C4-2B (cell line): ENCODE data around the gene DZIP3.
"Not testable (repeated sequence)": the region's sequence is repeated elsewhere in the genome, so short reads cannot be mapped to it uniquely, and the experiment has no call there.

Source experiments
- H3K27ac ChIP-seq: fragments of 450-650 bp; 2 replicates; pipeline ENCODE4 v1.5.1; 2017
- ZFX ChIP-seq: fragments of 450-650 bp; IDR thresholded peaks from 2 replicates; pipeline ENCODE4 v1.6.1; 2017
- TF ChIP-seq, protein P1 (sequence below): fragments of 450-650 bp; conservative IDR thresholded peaks from 2 replicates; pipeline ENCODE4 v1.5.1; 2017; ENCODE audit warnings: mild to moderate bottlenecking

Gene DZIP3

DNA sequence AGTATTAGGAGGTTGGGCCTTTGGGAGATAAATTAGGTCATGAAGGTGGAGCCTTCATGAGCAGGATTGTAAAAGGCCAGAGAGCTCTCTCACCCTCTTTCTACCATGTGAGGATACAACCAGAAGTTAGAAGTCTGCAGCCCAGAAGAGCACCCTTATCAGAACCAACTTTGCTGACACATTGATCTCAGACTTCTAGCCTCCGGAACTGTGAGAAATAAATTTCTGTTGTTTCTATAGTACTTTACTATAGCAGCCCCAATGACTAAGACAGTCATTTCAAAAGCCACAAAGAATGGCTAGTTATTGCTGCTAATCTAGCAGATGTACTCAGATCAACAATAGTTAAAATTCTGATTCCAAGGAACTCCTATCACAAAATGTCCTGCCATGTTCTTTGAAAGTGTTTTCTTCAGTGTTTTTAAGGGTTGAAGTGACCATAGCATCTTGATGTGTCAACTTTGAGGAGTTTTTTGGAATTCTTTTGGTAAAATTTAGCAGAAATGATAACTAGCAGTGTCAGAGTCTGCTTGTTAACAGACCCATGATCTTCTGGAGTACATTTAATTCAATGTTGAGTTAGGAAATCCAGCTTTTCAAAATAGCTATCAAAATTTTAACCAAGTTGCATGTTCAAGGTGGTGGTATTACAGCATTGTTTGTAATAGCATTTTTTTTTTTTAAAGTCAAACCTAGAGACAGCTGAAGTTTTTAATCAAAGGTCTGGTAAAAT is 10.3 kb downstream of the DZIP3 start:
- TF ChIP-seq ZFX = no peak
- TF ChIP-seq, protein P1, sequence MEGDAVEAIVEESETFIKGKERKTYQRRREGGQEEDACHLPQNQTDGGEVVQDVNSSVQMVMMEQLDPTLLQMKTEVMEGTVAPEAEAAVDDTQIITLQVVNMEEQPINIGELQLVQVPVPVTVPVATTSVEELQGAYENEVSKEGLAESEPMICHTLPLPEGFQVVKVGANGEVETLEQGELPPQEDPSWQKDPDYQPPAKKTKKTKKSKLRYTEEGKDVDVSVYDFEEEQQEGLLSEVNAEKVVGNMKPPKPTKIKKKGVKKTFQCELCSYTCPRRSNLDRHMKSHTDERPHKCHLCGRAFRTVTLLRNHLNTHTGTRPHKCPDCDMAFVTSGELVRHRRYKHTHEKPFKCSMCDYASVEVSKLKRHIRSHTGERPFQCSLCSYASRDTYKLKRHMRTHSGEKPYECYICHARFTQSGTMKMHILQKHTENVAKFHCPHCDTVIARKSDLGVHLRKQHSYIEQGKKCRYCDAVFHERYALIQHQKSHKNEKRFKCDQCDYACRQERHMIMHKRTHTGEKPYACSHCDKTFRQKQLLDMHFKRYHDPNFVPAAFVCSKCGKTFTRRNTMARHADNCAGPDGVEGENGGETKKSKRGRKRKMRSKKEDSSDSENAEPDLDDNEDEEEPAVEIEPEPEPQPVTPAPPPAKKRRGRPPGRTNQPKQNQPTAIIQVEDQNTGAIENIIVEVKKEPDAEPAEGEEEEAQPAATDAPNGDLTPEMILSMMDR = no peak
- no peak overlapping the region for H3K27ac ChIP-seq

DNA sequence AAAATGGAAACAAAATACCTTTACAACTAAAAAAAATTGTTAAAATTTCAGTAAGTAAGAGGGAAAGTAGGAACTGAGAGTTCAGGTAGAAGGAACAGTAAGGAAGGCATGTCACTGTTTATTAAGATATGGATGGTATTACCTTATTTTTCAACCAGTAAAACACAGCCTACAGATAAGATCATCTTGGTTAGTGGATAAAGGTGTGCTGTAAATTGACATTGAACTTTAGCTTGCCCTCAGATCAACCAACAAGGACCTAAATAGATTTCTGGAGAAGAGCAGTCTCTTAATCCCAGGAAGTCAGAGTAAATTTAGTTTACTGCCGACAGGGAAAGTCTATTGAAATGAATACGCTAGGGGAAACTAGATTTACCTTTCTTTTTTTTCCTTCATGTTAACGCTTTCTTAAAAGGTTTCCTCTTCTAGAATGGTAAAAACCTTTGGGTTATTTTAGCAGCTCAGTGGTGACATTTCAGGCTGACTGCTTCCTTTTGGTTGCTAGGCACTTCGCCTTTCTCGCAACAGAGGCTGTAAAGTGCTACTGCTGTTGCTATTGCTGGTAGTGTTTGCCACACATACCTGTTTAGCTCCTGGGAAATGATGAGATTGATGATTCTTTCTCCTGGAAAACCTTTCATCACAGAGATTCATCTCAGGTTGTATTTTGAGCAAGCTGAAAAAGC is 12.9 kb downstream of the DZIP3 start:
- TF ChIP-seq ZFX = no peak
- TF ChIP-seq, protein P1 = no peak
- no peak overlapping the region for H3K27ac ChIP-seq

DNA sequence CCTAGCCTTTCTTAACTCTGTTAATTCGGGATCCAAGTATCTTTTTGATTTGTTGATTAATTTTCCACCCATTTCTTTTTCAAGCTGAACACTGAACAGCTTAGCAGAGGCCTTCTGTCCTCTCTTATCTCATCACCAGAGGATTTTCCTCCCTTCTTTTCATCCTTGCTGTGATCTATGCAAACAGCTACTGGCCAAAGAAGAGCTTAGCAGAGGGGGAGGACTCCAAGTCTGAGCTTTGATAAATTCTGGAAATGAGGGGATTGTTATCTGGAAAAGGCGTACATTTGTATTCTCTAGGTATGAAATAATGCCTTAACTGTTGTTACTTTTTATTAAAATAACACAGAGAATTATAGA is 13.4 kb downstream of the DZIP3 start:
- no peak overlapping the region for H3K27ac ChIP-seq
- TF ChIP-seq ZFX = no peak

DNA sequence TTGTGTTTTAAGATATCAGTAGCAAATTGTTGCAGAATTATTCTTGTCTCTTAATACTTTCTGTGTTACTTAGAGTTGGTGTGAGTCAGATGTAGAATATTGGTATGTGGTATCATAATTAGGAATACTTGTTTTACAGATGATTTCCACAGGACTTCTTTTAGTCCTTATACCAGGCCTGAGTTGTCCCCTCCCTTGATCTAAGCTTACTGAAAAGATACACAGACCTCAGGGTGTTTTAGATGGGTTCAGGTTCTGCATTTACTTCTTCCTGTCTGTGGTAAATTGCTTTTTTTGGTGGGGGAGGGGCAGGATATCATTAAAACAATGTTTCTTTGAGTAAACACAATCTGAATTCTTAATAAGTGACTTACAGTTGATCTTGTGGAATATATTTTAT is 14.2 kb downstream of the DZIP3 start:
- no peak for TF ChIP-seq ZFX
- TF ChIP-seq, protein P1 = no peak
- no peak overlapping the region for H3K27ac ChIP-seq

DNA sequence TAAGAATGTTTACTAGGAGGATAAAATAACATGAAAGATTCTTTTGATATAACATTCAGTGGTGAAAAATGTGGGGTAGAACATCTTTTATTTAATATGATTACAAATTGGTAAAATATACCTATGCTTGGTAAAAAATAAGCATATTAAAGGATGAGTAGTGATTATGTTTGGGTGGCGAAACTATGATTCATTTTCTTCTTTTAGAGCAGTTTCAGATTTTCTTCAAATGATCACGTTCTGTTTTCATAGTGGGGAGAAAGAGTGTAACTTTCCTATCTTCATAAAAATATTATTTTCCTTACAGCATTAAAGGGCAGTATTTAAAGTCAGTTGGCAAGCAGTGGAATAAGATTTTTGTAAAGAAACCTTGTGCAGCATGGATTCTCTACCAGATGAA is 15.5 kb downstream of the DZIP3 start:
- H3K27ac ChIP-seq = no peak overlapping the region
- TF ChIP-seq ZFX = no peak

DNA sequence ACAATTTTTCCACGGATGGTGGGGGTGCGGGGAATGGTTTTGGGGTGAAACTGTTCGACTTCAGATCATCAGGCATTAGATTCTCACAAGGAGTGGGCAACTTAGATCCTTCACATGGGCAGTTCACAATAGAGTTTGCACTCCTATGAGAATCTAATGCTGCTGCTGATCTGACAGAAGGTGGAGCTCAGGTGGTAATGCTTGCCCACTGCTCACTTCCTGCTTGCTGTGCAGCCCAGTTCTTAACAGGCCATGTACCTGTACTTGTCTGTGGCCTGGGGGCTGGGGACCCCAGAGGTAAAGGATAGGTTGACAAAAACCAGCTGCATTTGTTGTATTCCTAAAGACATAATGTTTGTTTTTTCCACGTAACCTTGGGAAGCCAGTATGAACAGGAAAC is 16.0 kb downstream of the DZIP3 start:
- no peak overlapping the region for H3K27ac ChIP-seq
- no peak for TF ChIP-seq ZFX
- TF ChIP-seq, protein P1 = no peak

DNA sequence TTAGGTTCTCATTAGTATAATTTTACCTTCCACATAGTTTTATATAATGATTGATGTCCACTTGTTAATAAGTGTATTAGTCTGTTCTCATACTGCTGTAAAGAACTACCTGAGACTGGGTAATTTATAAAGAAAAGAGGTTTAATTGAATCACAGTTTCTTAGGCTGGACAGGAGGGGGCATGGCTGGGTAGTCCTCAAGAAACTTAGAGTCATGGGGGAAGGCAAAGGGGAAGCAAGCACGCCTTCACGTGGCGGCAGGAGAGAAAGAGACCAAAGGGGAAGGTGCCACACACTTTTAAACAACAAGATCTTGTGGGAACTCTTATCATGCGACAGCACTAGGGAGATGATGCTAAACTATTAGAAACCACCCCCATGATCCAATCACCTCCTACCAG is 19.2 kb downstream of the DZIP3 start:
- no peak overlapping the region for H3K27ac ChIP-seq
- no peak for TF ChIP-seq ZFX
- TF ChIP-seq, protein P1 = no peak; the same call in 1 of the 2 replicates

DNA sequence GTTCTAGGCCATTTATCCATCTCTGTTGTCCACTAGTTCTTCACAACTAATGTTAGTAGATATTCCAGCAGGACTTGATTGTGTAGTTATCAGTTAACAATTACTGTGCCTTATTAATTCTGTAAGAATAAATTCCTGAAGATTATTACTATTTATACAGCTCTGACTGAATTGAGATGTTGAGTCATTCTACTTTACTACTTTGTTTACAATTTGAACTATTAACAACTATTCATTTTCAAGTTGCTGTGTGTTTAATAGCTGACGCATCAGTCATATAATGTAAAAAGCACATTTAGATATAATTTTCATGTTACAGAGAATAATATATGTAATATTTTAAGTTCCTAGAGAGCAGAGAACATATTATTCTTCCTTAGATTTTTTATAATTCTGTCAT is 21.1 kb downstream of the DZIP3 start:
- H3K27ac ChIP-seq = no peak overlapping the region
- TF ChIP-seq, protein P1 = no peak
- no peak for TF ChIP-seq ZFX

DNA sequence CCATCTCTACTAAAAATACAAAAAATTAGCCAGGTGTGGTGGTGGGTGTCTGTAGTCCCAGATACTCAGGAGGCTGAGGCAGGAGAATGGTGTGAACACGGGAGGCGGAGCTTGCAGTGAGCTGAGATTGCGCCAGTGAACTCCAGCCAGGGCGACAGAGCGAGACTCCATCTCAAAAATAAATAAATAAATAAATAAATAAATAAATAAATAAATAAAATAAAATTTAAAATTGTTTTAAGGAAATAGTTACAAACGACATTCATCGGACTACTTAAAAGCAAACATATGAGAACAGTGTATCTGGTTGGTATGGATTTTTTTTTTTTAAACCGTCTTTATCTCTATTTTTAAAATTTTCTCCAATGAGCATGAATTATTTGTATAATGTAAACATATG is 26.6 kb downstream of the DZIP3 start:
- not testable (repeated sequence) for H3K27ac ChIP-seq
